HG03354 (cell line): Measurements from ENCODE around the gene CARMIL1.

Experiments
- ATAC-seq: cut with Tn5 transposase; IDR thresholded peaks from one replicate; pipeline ENCODE4 v1.9.1; 2021; ENCODE audit warnings: mild to moderate bottlenecking; ENCODE audit not compliant: unreplicated experiment, poor library complexity, severe bottlenecking

The CARMIL1 gene

GRCh38 chr6:25485821-25486534 is 206.8 kb downstream of the CARMIL1 start:
- no peak for ATAC-seq

GRCh38 chr6:25486550-25486949 is 207.4 kb downstream of the CARMIL1 start:
- ATAC-seq = no peak

GRCh38 chr6:25487012-25487411 is 207.8 kb downstream of the CARMIL1 start:
- ATAC-seq = no peak

- no peak for ATAC-seq
These were observed 209.0 kb downstream of the CARMIL1 start for GRCh38 chr6:25488156-25488555.

GRCh38 chr6:25489399-25489798 is 210.2 kb downstream of the CARMIL1 start:
- no peak for ATAC-seq

GRCh38 chr6:25490018-25490801 is 211.0 kb downstream of the CARMIL1 start:
- ATAC-seq = peak; percentile 84

- ATAC-seq = no peak
These were observed 213.8 kb downstream of the CARMIL1 start for GRCh38 chr6:25492951-25493350.

GRCh38 chr6:25494469-25494868 is 215.3 kb downstream of the CARMIL1 start:
- ATAC-seq = no peak

- ATAC-seq = no peak
These were observed 218.3 kb downstream of the CARMIL1 start for GRCh38 chr6:25497383-25498040.

GRCh38 chr6:25498505-25498904 is 219.3 kb downstream of the CARMIL1 start:
- no peak for ATAC-seq

- ATAC-seq = no peak
These were observed 220.6 kb downstream of the CARMIL1 start for GRCh38 chr6:25499615-25500235.

- no peak for ATAC-seq
These were observed 224.5 kb downstream of the CARMIL1 start for GRCh38 chr6:25503686-25504085.

- ATAC-seq = no peak
These were observed 225.5 kb downstream of the CARMIL1 start for GRCh38 chr6:25504661-25505060.

- no peak for ATAC-seq
These were observed 226.8 kb downstream of the CARMIL1 start for GRCh38 chr6:25506020-25506419.

GRCh38 chr6:25508051-25508450 is 228.9 kb downstream of the CARMIL1 start:
- no peak for ATAC-seq

- no peak for ATAC-seq
These were observed 232.2 kb downstream of the CARMIL1 start for GRCh38 chr6:25511376-25511775.

GRCh38 chr6:25512560-25512959 is 233.4 kb downstream of the CARMIL1 start:
- no peak for ATAC-seq

GRCh38 chr6:25519856-25520255 is 240.7 kb downstream of the CARMIL1 start:
- ATAC-seq = no peak

GRCh38 chr6:25524542-25524941 is 245.4 kb downstream of the CARMIL1 start:
- ATAC-seq = no peak

- no peak for ATAC-seq
These were observed 245.9 kb downstream of the CARMIL1 start for GRCh38 chr6:25525078-25525477.
